Activated CD8-positive, alpha-beta T cell treated with anti-CD3 and anti-CD28 coated beads for 36 hours (primary cell): ENCODE data around the gene DISP1. TPM values are rescaled to one million over a fixed set of nuclear protein-coding genes. Genes with fewer than 3 reads are reported as not detected.

ENCODE experiments used
- ATAC-seq: fragments of 200-7000 bp; cut with Tn5 transposase; one replicate; pipeline ENCODE4 v1.10.0; 2021; ENCODE audit warnings: mild to moderate bottlenecking, moderate library complexity
- CTCF ChIA-PET: fragments of 350-600 bp; sonication (Branson Sonifier 250); formaldehyde crosslinking; loops from one replicate; lab custom pipeline; 2021; ENCODE audit warnings: antibody characterized with exemption; lab: Charles Lee
- POLR2A ChIA-PET: fragments of 350-600 bp; sonication (Branson Sonifier 250); formaldehyde crosslinking; loops from one replicate; lab custom pipeline; 2021; ENCODE audit warnings: antibody characterized with exemption; lab: Charles Lee
- DNase-seq: peaks from one replicate; pipeline ENCODE4 v3.0.0-alpha.2; 2020
- H3K27ac Mint-ChIP-seq: one replicate; pipeline ENCODE4 v1.8.0; 2021; ENCODE audit warnings: mild to moderate bottlenecking, mixed read lengths
- H3K27me3 Mint-ChIP-seq: one replicate; pipeline ENCODE4 v1.8.0; 2021; ENCODE audit warnings: mixed read lengths
- H3K36me3 Mint-ChIP-seq: one replicate; pipeline ENCODE4 v1.8.0; 2021; ENCODE audit warnings: low read depth, mixed read lengths
- H3K4me1 Mint-ChIP-seq: one replicate; pipeline ENCODE4 v1.8.0; 2021; ENCODE audit warnings: low read depth, mixed read lengths
- H3K4me3 Mint-ChIP-seq: one replicate; pipeline ENCODE4 v1.8.0; 2021; ENCODE audit warnings: mild to moderate bottlenecking, moderate library complexity, mixed read lengths
- H3K9me3 Mint-ChIP-seq: one replicate; pipeline ENCODE4 v1.8.0; 2021; ENCODE audit warnings: mixed read lengths
- intact Hi-C: fragments of 100-400 bp; cut with micrococcal nuclease; formaldehyde crosslinking; loops from one replicate; pipeline ENCODE4 v1.10.0; 2022
- total RNA-seq, 2 experiments: library from RNA; stranded (reverse); gene quantifications; one replicate each; pipeline ENCODE4 v1.2.3, GENCODE V29; 2021
- TF ChIP-seq, protein P1 (sequence below): fragments of 200-600 bp; IDR thresholded peaks from one replicate; pipeline ENCODE4 v1.8.0; 2022; ENCODE audit warnings: antibody characterized with exemption, mild to moderate bottlenecking

DISP1 gene
- total RNA-seq, 2 experiments from 2014 or later, result 1.8 to 2.1 TPM

DNA sequence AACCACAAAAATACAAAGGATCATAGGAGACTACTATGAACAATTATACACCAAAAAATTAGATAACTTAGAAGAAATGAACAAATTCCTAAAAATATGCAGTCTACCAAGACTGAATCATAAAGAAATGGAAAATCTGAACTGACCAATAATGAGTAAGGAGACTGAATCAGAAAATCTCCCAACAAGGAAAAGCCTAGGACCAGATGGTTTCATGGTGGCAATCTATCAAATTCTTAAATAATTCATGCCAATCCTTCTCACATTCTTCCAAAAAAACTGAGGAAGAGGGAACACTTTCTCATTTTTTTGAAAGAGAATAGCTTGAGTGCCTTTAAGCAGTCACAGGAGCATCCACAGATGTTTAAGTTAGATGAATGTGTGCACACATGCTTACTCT lies 31.8 kb upstream of the DISP1 start:
- TF ChIP-seq, protein P1, sequence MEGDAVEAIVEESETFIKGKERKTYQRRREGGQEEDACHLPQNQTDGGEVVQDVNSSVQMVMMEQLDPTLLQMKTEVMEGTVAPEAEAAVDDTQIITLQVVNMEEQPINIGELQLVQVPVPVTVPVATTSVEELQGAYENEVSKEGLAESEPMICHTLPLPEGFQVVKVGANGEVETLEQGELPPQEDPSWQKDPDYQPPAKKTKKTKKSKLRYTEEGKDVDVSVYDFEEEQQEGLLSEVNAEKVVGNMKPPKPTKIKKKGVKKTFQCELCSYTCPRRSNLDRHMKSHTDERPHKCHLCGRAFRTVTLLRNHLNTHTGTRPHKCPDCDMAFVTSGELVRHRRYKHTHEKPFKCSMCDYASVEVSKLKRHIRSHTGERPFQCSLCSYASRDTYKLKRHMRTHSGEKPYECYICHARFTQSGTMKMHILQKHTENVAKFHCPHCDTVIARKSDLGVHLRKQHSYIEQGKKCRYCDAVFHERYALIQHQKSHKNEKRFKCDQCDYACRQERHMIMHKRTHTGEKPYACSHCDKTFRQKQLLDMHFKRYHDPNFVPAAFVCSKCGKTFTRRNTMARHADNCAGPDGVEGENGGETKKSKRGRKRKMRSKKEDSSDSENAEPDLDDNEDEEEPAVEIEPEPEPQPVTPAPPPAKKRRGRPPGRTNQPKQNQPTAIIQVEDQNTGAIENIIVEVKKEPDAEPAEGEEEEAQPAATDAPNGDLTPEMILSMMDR, result no peak
- no peak for DNase-seq
- no peak for ATAC-seq
- Mint-ChIP-seq H3K9me3 (no peaks in the 10 kb centered on the region), H3K4me3 (no peak overlapping the region), H3K27ac (no peak overlapping the region), H3K4me1 (peaks cover under 1% of the 10 kb centered on the region), H3K27me3 (peaks cover 19% of the 10 kb centered on the region), H3K36me3 (no peaks in the 10 kb centered on the region)
- POLR2A ChIA-PET, result no interaction called here
- CTCF ChIA-PET, result interaction anchor here (1.2 kb wide), 1 partner anchor 44 kb away, joined by 4 read pairs; no protein-coding TSS in a partner anchor
- intact Hi-C loops, result no loop called here

DNA sequence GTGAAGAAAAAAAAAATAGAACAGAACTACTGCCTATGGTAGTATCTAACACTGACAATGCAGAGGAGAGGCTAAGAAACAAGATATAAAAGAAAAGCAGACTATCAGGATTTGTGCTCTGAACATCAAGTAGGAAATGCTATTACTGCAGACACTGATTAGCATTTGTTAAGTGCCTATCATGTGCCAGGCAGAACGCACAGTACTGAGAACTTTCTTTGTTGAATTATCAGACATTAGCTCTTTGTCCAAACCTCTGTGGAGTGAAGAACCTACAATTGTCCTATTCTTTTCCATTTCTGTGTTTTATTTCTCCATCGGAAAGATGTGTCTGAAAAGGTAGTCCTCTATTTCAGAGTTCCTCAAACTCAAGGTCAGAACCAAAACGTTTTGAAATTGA lies 30.5 kb upstream of the DISP1 start:
- Mint-ChIP-seq H3K4me3 (no peak overlapping the region), H3K9me3 (peaks cover 1% of the 10 kb centered on the region), H3K27me3 (peaks cover 19% of the 10 kb centered on the region), H3K27ac (no peak overlapping the region), H3K36me3 (no peaks in the 10 kb centered on the region), H3K4me1 (peaks cover 5% of the 10 kb centered on the region)
- TF ChIP-seq, protein P1, result no peak
- no peak for ATAC-seq
- intact Hi-C loops, result no loop called here
- ChIA-PET CTCF (interaction anchor here (1.2 kb wide), 1 partner anchor 46 kb away, joined by 4 read pairs; no protein-coding TSS in a partner anchor), POLR2A (no interaction called here)
- DNase-seq, result no peak

DNA sequence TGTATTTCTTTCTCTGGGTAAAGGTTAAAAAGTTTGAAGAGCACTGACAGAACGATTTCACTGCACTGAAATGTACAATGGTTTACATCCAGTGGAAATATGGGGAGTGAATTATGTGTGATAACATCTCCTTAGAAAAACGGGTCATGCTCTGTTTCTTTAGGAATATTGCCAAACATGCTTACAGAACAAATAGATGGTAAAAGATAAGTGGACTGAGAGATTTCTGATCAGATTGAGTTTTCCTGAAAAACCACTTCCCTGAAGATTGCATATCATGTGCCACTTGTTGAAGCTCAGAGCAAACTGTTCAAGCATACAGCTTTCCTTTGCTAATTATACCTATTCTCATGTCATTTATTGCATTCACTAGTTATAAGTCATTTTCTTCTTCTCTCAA lies 29.9 kb upstream of the DISP1 start:
- H3K27ac Mint-ChIP-seq, result no peak overlapping the region
- no peak for DNase-seq
- ATAC-seq, result no peak
- TF ChIP-seq, protein P1, result no peak
- H3K4me1 Mint-ChIP-seq, result peaks cover 9% of the 10 kb centered on the region
- ChIA-PET POLR2A (no interaction called here), CTCF (no interaction called here)
- H3K27me3 Mint-ChIP-seq, result peaks cover 19% of the 10 kb centered on the region
- no peak overlapping the region for H3K4me3 Mint-ChIP-seq
- peaks cover 7% of the 10 kb centered on the region for H3K9me3 Mint-ChIP-seq
- intact Hi-C loops, result no loop called here
- no peaks in the 10 kb centered on the region for H3K36me3 Mint-ChIP-seq

DNA sequence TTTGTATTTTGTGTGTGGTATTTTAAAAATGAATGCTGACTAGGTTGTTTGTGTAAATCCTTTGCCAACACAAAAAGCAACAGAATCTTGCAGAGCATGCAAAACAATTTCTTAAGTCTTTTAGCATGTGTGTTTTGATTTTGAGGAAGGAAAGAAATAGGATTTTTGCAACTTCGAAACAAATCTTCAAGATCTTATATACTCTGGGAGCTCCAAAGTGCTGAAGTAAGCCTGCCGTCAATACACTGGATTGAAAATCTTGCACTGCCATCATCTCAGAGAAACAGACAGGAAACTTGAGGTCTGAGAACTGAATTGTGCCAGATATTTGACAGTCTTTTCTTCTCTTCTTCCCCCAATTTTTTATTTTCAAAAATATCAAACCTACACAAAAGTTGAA lies 29.3 kb upstream of the DISP1 start:
- H3K9me3 Mint-ChIP-seq, result peaks cover 11% of the 10 kb centered on the region
- DNase-seq (no peak), ATAC-seq (no peak)
- intact Hi-C loops, result no loop called here
- CTCF ChIA-PET, result no interaction called here
- peaks cover 2% of the 10 kb centered on the region for H3K36me3 Mint-ChIP-seq
- peaks cover 17% of the 10 kb centered on the region for H3K27me3 Mint-ChIP-seq
- H3K4me1 Mint-ChIP-seq, result peaks cover 16% of the 10 kb centered on the region
- no peak overlapping the region for H3K27ac Mint-ChIP-seq
- TF ChIP-seq, protein P1, result no peak
- POLR2A ChIA-PET, result no interaction called here
- no peak overlapping the region for H3K4me3 Mint-ChIP-seq

DNA sequence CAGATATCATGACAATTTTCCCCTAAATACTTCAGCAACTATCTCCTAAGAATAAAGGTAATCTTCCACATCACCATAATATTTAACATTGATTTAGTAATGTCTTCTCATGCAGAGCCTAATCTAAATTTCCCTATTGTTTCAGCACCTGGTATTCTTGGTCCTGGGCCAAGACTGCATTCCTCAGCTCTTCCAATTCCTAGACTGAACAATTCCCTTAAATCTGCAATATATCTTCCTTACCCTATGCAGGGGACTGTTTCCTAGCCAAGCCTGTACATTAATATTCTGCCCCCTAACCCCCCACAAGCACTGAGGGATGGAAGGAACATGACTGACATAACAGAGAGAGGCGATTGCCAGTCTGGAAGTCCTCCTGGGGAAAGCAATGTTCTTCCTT lies 28.7 kb upstream of the DISP1 start:
- ChIA-PET POLR2A (no interaction called here), CTCF (interaction anchor here (1.4 kb wide), 1 partner anchor 304 kb away, joined by 5 read pairs; no protein-coding TSS in a partner anchor)
- no peak overlapping the region for H3K27ac Mint-ChIP-seq
- ATAC-seq, result no peak
- TF ChIP-seq, protein P1, result no peak
- H3K4me3 Mint-ChIP-seq, result no peak overlapping the region
- intact Hi-C loops, result no loop called here
- H3K36me3 Mint-ChIP-seq, result peaks cover 2% of the 10 kb centered on the region
- H3K27me3 Mint-ChIP-seq, result peaks cover 17% of the 10 kb centered on the region
- peaks cover 20% of the 10 kb centered on the region for H3K4me1 Mint-ChIP-seq
- DNase-seq, result no peak
- H3K9me3 Mint-ChIP-seq, result peaks cover 11% of the 10 kb centered on the region
